Measurements from ENCODE around the gene ARMS2.

Gene ARMS2

DNA sequence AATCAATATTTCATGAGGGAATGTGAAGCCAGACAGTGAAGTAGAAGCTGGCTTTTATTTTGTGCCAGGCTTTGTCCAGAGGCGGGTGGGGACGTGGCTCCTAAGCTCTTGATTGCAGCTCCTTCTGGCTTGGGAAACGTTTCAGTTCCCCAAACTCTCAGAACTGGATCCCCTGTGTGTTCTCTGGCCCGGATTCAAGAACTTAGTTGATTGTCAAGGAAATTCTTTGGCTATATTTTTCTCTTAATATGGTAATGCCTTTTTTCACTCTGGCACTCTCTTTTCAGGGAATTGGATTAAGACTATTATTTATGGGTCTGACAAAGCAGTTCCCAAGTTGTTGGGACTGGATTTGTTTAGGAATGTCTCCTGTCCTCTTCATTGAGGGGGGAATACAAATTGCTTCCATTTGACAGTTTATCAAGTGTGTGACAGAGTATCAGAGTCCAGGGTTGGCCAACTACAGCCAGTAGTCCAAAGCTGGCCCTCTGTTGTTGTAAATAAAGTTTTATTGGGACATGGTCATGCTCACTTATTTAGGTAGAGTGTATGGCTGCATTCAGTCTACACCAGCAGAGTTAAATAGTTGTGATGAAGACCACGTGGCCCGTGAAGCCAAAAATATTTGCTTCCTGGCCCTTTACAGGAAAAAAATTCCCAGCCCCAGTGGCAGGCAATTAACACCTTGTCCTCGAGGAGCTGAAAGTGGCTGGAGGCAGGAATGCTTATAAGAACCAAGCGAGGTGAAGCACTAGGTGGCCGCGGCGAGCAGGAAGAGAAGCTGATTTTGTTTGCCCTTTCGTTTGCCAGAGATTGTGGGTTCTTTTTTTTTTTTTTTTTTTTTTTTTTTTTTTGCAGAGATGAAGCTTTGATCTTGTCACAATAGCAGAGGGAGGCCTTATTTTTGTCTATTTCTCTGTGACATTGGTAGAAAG lies 41.2 kb downstream of the ARMS2 start:
- DNase-seq, result no peak

DNA sequence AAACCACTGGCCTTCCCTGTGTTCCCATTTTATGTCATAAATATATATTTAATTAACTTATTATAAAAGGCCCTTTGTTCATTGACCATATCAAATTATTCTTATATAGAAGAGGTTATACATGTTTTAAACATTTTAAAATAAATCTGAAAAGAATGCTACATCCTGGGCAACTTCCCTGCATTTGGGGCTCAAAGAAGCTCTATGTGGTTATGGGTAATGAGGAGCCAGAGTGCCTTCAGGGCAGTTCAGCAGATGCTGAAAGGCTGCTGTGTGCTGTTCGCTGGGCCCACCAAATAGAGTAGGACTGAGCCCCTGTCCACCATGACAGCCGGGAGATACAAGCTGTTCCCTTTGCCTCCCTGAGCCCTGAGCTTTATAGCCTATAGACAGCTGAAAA lies 42.8 kb downstream of the ARMS2 start:
- DNase-seq, result no peak

DNA sequence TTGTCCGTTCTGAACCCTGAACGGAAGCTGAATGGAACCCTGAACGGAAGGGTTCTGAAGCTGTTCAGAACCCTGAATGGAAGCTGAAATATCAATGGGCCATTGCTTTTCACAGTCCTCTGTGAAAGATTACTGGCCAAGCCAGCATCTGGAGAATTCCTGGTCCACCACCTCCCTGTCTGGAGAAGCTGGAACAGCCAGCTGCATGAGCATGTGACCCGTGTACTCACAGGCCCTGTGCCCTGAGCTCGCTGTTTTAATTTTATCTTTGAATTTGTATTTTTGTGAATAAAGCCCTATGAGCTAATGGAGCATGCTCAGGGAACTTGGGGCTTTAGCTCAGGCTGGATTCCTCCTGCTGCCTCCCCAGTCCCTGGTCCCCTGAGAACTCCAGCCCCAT lies 44.1 kb downstream of the ARMS2 start:
- no peak for DNase-seq

DNA sequence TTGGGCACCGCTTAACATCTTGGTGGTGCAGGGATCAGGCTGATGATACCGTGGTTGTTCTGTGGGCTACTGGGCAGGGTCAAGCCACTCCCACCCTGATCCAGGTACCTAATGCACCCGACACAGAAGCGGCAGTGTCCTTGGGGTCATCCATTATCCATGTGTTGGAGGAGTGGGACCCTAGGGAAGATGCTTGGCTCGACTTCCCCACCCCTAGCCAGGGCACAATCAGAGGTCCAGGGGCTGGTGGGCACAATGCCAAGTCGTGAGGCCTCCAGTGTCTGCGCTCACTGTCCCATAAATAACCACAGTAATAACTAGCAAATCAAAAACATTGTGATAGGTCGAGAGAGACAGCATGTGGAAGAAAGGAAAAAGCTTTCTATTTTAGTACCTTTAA lies 44.6 kb downstream of the ARMS2 start:
- no peak for DNase-seq

DNA sequence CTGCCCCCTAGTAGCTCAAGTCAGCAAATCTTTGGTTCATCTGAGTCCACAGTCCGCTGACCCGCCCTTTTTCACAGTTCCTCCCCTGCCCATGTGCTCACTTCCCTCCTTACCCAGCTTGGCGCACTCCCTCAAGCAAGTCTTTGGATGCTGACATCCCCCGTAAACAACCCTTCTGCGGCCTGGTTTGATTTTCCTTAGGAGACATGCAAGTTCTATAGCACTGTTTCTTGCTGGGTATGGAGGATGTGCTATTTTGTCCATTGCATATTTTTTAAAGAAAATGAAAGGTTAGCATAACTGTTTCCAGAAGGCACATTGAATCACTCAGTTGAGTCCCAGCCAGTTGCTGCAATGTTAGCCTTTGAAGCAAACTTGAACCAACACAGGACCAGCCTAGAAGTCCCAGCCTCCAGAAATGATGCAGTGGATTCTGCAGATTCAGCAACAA lies 45.1 kb downstream of the ARMS2 start:
- no peak for DNase-seq

DNA sequence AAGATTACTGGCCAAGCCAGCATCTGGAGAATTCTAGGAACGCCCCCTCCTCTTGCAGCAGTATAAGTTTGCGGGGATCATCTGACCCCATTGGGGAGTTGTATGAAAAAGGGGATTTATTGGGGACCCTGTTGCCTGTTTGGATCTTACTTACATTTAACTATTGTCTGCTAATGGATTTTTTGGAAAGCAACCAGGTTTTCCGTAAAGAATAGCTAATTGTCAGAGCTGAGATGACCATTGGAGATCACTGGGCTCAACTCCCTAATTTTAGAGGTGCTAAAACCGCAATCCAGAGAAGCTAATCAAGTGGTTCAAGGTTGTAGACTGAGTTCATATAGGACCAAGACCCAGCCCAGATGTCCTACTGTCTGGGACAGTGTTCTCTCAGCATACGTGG lies 45.7 kb downstream of the ARMS2 start:
- no peak for DNase-seq

DNA sequence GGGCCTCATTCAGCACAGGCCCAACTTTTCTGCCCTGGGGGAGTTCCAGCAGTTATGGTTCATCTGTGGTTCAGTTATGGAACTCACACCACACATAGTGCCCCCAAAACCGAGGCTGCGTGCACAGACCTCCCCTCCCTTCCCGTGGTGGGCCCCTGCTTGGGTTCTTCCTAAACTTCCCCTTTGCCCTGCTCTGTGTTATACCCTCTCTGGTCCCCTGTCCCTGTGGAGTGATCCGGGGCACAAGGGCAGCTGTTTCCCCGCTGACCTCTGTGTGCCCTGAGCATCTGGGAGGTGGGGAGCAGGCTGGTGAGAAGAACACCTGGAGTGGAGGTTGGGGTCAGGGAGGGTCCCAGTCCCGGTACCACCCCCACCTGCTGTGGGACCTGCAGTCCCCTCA lies 46.3 kb downstream of the ARMS2 start:
- DNase-seq, result no peak

DNA sequence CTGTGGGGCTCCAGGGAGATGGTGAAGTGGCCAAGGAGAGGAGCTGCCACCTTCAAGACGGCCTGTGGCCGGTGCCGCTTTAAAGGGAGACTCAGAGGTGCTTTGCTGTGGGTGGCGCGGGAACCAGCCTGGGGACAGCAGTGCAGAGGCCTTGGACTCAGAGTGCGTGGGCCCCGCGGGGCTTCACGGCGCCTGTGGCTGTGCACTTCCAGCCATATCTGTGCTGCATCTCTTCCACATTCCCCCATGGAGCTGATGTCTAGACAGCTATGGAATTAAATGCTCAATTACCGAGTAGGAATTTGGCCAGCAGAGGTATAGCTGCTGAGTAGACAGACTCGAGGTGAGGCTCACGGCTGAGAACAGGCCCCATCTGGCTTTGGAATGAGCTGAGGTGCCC lies 48.6 kb downstream of the ARMS2 start:
- no peak for DNase-seq

DNA sequence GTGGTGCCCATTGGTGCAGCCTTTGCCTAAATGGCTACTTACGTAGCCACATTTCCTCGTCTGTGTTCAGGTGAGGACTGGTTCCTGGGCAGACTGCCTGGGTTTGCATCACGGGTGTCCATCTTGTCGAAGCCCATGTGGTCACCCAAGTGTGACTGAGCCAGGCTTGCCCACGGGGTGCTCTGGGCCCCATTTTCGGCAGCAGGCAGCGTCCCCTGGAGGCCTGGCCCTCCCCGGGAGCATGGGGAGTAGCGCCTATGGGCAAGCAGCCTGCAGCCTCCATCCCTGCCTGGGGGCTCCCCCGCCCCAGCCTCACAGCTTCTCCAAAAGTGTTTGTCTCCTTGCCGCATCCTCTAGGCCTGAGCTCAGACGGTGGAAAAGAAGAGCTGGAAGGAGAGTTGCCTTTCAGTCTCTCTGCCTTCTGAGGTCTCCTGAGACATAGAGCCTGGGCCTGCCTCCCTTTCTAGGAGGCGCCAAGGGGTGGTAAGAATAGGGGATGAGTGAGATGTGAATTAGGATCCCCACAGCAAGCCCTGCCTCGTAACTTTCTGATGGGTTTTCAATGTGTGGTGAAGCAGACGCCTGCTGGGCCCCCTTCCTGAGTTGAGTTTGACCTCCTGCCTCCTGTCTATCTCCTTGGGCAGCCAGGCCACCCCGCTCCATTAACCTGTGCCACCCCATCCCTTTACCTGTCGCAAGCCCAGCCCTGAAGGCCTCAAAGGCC lies 49.6 kb downstream of the ARMS2 start:
- DNase-seq, result no peak

DNA sequence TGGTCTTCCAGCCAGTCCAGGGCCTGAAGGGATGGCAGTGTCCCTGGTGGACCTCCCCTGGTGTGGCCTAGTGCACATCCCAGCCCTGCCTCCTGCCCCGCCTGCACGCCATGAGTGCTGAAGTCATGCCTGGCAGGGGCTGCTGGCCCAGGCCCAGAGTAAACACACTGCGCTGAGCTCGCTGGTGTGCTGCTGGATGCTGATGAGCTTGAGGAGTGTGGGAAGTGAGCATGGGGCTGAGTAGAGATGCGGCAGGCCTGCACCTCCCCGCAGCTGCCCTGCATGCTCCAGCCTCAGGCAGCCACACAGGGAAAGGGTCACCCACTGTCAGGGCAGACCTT lies 50.1 kb downstream of the ARMS2 start:
- DNase-seq, result no peak

DNA sequence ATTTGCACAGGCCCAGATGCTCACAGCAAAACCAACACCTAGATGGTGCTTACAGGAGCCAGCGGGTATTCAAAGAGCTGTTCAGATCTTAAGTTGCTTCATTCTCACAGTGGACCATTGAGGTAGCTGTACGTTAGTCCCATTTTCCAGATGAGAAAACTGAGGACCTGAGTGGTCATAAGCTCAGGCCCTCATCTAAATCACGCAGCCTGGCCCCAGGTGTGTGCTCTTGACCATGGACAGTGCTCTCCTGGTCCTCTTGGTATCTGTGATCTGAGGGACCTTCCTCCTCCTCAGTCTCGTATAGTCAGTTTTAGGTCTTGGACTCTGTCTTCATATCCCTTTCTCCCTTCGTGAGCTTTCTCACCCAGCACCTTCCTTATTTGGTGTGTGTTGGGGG lies 50.6 kb downstream of the ARMS2 start:
- DNase-seq, result no peak

DNA sequence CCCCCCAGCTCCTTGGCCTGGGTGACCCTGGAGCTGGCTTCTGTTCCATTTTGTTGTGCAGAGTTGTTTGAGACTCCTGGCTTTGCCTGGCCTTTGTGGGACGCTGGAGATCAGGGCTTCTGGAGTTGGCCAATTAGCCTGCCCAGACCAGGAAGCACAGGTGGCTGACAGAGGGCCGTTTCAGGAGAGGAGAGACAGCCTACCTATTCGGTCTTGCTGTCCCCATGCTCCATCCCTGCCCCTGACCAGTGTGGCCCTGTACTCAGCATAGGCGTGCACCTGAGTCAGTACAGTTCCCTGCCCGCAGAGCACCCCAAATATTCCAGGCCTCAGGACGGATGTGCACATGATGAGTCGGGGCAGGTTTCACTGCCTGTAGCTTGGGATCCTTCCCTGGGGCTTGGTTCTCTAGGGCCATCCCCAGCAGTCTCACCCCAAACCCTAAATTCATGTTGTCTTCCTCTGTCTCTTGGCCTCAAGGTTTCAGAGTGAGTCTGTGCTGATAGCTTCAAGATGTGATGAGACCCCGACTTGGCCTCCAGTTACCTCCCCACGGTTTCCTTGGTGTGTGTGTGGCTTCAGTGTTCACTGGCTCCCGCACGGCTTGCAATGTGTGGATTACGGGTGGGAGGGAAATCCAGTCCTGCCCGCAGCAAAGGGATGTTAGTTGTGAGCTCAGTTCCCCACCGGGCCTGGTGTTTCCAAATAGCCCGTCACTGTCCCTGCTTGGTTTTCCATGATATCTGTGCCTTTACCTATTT lies 51.6 kb downstream of the ARMS2 start:
- no peak for DNase-seq

All from NCI-H526 treated with DMSO at 0.1 percent for 48 hours (cell line).